NK-92 (cell line): ENCODE data around the gene FIBP.
A peak's percentile ranks its signal among the peaks of the same experiment; 100 is the strongest.

ENCODE experiments used
- DNase-seq: peaks from one replicate; lab custom pipeline; 2025; ENCODE audit not compliant: unreplicated experiment; lab: John Stamatoyannopoulos, UW

FIBP gene

DNA sequence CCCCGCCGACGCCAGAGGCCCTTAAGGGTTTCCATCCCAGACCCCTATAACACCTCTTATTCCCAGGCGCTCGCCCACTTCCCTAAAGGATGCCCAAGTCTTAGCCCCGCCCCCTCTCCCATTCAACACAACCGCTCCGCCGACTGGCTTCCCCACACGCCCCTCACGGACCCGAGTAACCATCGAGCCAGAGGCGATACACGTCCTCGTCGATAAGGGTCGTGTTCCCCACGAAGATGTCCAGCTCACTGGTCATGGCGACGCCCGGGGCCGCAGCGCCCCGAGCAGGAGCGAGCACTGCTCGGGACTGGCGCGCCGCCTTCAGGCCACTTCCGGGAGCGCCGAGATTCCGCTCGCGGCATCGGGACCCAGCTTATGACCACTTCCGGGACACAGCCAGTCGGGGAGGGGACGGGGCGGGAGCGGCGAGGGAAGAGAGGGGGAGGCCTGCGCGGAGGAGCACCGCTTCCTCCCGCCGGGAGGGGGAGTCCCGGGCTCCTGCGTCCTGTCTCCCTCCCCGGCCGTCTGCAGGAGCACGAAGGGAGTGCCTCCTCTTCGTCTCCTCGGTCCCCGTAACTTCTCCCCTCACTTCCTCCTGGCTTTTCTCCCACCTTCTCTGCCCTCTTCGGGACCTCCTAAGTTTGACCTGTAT is at the start of gene FIBP:
Gene FIBP (minus strand): TSS at position 309 of the 652 bp plus-strand sequence. CDS start 53 bp downstream, at position 256.
- peak; percentile 58 for DNase-seq

DNA sequence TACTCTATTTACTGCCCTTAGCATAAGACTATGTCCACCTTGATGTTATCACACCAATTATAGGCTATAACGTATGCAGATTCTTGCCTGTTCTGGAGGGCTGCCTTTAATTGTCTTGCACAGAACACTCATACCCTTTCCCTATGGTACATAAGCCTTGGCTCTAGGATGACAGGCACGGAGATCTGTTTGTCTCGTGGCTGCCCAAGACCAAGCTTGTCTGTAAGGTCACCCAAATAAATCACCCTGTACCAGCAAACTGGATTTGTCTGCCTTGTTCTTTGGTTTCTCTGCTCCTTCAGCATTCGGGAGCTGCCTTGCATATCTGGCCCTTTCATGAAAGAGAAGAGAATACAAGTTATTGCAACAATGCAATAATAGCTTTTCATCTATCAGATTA is 49.5 kb upstream of the FIBP start:
- no peak for DNase-seq

DNA sequence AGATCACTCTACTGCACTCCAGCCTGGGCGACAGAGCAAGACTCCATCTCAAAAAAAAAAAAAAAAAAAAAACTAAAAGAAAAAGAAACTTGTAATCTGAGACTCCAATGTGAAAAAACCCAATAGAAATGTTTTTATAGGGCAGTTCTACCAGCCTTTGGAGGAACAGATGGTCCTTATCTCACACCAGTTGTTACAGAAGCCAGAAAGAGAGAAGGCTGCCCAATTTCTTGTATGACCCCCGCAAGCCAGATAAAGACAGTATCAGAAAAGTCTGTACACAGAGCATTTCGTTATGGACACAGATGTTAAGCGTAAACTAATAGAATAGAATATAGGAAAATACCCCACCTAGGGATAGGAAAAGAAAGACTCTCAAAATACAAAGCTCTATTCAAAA is 45.7 kb upstream of the FIBP start:
- no peak for DNase-seq

DNA sequence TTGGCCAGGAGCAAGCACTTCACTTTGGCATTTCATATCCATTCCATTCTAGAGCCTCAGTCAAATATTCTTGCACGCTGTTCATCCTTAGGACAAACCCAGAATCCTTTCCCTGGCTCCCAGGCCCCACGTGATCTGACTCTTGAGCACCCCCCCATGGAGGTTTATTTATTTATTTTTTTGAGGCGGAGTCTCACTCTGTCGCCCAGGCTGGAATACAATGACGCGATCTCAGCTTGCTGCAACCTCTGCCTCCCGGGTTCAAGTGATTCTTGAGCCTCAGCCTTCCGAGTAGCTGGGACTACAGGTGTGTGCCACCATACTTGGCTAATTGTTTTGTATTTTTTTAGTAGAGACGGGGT is 44.3 kb upstream of the FIBP start:
- no peak for DNase-seq

DNA sequence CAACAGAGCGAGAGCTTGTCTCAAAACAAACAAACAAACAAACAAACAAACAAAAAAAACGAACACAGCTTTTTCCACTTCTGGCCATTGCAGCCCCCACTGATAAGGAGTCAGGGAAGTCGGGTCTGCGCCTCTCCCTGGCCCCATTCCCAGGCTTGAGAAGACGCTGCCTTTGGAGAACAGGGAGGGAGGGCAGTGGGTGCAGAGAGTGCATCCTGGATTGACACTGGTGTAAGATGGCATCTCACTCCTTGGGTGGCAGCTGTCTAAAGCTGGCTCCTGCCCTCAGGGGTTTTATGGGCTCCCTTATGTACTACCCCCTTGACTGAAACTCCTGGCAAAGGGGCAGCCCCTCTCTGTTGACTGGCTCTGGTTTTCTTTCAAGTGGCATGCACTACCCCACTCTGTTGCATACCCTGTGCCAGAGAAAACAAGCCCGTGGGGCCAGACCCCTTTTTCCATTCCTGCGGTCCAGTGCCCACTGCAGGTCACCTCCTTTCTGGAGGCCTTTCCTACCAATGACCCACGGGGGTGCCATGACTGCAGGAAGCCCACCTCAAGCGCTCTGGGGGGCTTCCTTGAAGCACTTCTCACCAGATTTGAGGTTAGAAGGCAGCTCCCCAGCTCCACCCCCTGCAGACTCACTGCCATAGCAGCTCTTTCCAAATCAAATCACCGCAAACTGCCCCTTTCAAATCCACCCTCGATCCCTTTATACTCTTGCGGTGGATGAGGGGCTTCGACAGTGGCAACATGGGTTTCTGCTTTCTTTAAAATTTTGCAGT is 43.7 kb upstream of the FIBP start:
- DNase-seq, result no peak

DNA sequence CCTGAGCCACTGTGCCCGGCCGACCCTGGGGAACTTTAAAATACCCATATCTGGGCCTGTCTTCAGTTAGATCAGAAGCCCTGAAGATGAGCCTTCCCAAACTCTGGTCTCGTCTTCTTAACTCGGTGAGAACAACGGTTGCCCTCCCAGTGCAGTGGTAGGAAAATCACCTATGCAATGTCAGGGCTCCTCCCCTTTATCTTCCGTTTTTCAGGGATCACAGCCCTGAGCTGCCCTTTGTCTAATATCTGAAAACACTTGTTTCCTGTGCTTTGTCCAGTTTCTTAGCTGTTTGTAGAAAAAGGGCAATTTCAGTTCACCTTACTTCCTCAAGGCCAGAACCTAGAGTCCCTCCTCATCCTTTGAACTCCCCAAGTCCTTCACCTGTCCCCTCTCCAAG is 40.4 kb upstream of the FIBP start:
- no peak for DNase-seq

DNA sequence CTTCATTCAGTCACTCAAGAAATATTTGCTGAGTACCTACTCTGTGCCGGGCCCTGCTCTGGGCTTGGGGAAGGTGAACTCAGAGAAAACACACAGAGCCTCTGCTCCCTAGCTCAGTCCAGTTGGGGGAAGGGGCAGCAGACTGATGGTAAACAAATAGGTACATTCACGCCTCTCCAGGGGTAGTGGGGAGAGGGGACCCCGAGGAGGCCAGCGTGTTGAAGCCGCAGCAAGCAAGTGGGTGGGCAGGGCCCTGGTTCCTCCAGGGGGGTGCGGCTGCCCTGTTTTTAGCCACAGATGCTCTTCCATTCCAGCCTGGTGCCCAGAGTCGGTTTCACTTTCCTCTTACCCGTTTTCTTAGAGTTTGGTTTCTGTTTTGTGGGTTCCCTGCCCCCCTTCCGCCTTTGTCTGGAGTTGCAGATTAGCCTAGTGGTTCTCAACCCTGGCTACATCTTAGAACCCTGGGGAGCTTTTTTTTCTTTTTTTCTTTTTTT is 39.7 kb upstream of the FIBP start:
- DNase-seq, result no peak

DNA sequence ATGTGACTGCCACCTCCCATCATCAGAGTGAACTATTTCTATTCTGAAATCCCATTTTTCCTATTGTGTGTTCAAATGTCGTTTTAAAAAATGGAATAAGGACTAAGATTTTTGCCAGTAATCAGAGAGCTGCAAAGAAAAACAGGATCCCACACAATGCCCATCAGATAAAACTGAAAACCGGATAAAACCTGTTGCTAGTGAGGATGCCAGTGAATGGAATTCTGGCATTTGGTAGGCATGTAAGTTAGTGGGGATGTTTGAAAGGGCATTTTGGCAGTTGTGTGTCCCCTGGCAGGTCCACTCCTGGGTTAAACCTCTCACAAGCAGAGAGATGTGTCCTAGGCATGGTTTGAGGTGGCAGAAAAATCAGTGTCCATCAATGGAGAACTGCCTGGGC is 37.1 kb upstream of the FIBP start:
- DNase-seq, result no peak

DNA sequence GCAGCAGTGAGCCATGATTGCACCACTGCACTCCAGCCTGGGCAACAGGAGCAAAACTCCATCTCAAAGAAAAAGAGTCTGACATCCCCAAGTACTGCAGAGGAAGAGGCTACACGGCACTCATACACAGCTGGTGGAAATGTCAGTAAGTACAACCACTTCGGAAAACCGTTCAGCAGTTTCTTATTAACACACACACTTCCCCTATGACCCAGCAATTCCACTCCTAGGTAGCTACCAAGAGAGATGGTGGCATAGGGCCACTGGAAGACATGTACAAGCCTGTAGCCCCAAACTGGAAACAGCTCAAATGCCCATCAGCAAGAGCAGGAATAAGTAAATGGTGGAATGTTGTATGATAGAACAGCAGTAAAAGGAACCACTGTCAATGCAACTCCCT is 34.3 kb upstream of the FIBP start:
- DNase-seq, result no peak

DNA sequence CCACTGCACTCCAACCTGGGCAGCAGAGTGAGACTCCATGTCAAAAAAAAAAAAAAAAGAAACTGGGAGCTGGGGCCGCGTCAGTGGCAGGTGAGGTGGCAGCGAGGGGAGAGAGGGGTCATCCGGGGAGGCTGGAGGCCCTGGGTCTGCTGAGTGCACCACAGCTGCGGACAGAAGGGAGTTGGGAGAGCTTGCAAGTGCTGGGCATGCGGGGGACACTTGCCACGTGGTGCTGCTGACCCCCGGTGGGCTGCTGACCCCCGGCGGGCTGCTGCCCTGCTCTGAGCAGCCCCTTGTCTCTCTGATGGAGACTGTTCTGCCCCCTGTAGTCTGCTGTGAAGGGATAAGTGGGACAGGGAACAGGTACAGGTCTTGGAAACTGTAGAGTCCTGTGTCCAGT is 33.6 kb upstream of the FIBP start:
- DNase-seq, result no peak

DNA sequence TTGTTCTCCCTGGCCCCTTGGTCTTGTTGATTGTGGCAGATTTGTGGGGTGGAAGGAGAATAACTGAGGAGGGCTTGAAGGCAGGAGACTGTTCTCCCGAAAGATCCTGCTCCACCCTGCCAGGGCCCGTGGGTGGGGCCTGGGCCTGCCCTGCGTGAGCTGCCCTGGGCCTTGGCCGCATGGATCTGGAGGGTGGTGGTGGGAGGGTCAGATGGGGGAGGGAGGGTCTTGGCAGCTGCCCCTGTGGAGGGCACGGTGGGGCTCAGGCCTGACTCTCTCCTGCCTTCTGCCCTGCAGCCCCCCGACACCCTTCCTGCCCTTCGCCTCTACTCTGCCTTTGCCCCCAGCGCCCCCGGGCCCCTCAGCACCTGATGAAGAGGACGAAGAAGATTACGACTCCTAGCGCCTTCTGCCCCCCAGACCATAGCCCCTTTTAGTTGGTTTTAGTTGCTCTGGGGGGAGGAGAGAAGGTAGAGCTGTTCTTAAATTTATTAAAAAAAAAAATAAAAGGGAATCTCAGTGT is 32.8 kb upstream of the FIBP start:
- no peak for DNase-seq

DNA sequence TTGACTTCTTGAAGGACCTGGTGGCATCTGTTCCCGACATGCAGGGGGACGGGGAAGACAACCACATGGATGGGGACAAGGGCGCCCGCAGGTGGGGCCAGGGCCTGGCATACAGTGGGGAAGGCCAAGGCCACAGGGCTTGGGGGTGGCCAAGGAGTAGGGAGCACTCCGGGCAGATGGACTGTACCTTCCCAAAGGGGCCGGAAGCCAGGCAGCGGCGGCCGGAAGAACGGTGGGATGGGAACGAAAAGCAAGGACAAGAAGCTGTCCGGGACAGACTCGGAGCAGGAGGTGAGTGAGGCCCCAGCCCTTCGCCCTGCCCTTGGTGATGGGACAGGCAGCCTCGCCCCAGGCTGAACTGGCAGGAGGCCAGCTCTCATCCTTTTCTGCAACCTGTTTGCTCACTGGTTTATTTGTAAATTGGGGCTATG is 32.1 kb upstream of the FIBP start:
- no peak for DNase-seq

DNA sequence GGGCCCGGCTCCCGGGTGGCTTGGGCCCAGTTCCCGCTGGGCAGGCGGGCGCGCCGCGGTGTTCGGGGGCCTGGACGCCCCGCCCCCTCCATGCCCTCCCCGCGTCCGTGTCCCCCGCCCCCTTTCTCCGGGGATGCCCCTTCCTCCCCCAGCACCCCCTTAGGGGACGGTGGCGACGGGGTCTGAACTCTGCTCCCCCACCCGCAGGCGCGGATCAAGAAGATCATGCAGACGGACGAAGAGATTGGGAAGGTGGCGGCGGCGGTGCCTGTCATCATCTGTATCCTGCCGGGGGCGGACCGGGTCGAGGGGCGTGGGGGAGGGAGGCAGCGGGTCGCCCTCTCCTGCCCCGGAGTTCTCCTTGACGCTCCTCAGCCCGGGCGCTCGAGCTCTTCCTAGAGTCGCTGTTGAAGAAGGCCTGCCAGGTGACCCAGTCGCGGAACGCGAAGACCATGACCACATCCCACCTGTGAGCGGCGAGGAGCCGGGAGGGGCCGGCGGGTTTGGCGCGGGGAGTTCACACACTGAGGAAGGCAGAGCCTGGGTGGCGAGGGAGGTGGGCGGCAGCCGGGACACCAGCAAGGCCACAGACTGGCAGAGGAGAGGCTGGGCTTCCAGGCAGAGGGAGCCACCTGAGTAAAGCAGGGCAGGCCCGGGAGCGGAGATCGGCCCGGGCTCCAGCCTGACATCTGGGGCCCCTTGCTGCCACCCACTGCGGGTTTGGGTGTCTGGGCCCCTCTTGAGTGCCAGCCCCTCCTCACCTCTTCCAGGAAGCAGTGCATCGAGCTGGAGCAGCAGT is 31.5 kb upstream of the FIBP start:
- no peak for DNase-seq

DNA sequence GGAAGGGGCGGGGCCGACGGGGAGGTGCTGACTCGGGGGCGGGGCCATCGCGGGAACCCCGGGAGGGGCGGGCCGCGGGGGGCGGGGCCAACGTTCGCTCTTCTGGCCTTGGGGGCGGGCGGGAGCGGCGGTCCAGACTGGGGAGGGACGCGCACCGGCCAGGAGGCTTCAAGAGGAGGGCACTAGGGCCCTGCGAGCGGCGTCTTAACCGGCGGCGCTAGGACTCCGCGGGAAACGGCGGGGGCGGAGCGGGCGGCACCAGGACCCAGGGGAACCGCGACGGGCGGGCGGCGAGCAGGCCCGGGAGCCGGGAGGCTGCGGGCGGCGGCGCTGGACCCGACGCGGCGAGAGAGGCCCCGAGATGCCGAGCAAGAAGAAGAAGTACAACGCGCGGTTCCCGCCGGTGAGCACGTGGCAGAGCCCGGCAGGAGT is 30.9 kb upstream of the FIBP start, which contains the start of gene DRAP1:
Gene DRAP1 (plus strand): TSS at position 286 of the 432 bp plus-strand sequence. CDS start 76 bp downstream, at position 362.
- DNase-seq, result peak; percentile 93

DNA sequence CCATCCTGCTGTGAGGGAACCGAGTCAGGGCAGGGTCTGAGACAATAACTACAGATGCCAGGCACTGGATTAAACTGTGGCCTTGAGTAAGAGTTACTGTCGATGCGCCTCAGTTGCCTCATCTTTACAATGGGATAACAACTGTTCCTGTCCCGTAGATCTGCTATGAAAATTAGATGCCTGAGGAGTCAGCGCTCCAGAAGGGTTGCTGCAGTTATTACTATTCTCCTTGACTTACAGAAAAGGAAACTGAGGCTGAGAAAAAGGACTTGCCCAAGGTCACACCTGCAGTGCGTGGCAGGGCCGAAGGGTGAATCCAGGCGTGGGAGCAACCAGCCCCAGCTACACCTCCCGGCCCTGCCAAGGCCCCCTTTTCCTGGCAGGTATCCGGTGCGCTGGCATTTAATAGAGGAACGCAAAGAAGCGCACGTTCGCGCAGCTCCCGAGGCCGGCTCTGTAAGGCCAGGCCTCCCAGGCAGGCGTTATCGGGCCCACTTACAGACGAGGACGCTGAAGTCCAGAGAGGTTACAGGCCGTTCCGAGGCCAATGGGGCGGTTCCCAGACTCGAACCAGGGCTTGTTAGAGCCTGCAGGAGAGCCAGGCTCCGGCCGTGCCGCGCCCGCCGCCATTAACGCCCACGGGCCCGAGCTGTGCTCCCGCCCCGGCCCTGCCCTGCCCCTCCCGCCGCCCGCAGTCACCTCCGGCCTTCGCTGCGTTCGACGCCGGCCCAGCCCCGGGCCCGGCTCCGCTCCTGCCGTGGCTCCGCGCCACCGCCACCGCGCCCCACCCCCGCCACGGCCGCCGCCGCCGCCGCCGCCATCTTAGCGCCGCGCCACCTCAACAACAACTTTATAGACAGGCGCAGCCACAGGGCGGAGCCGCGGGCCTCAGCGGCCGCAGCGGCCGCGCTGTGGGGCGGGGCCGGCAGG is 30.2 kb upstream of the FIBP start, which contains the start of gene C11orf68:
Gene C11orf68 (minus strand): TSS at position 852 of the 930 bp plus-strand sequence. CDS start 31 bp downstream, at position 821.
- DNase-seq, result no peak

DNA sequence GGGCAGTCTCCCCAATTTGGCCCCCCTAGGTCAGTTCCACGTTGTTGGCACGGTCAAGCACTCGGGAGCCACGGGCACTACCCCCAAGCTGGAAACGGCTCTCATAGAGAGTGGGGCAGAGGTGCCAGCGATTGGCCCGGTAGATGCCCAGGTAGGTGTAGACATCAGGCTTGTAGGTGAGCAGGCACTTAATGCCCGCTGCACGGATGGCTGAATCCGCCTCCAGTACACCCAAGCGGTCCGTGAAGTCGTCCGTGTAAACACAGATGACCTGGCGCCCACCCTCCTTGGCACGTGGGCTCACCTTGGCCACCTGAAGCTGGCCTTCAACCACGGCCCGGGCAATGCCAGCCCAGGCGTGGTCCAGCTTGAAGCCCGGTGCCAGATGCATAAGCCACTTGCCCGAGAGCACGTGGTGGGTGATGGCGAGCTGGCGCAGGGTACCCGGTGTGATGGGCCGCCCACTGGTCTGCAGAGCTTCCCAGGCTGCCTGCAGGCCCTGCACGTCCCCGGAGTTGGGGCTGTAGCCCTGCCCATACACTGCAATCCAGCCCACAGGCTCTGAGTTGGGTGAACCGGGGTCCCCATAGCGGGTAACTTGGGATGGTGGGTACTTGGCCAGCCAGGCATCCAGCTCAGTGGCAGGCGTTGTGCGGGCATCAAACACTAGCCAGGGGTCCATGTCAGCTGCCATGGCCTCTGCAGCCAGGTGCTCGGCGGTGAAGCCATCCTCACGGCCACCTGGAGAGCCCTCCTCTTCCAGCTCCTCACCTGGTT is 29.4 kb upstream of the FIBP start:
- DNase-seq, result no peak

DNA sequence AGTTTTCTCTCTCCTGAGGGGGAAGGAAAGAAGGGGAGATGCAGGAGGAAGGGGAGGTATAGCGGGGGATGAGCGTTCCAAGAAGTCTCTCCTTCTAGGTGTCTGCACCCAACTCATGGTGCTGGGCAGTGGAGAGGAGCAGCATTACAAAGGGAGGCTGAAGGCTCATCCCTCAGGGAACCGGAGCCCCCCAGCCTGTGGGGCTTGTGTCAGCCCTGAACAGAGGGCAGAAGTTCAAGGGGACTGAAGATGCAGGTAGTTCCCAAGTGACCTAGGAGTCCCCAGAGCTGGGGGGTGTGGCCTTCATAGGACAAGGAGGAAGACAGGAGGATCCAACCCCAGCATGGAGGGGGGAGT is 28.8 kb upstream of the FIBP start:
- DNase-seq, result no peak

DNA sequence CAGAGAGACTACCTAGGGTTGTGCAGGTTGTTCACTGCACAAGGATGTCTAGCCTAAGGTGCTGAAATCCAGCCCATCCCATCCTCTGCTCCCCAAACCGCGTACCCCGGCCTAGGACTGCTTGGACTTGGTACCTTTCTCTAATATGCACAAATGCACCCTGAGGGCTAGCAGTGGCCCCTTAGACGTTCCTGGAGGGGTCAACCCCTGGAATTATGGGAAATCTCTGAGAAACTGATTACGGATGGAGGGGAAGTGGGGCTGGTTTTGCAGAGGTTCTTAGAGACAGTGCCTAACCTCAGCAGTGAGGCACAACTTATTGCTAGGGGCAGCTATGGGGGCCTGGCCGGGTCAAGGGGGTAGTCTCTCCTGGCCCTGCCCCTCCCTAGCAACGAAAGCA is 28.1 kb upstream of the FIBP start:
- no peak for DNase-seq

DNA sequence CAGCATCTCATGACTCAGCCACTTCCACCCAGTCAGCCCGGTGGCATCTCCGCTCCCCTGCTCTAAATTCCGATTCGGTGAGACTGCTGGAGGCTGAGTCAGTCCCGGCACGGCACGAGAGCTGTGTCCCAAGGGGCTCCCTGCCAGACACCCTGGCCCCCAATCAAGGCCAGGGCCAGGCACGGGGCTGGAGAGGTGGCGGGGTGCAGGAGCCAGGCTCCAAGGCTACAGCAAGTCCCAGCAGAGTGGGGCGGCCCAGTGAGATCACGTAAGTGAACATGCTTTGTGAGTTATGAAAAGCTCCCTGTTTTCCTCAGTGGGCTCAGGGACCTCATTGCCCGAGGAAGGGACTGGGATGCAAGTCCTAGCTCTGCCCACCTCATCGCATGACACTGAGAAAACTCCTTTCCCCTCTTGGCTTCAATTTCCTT is 27.6 kb upstream of the FIBP start:
- no peak for DNase-seq
